ENCODE results near the gene PFDN1.

GRCh38 chr5:140345919-140346347 is 43.0 kb upstream of the PFDN1 start:
- TF ChIP-seq CTCF (IDR thresholded peaks at IDR 0.05; ENCODE audit: insufficient read depth, low read length) (peak; percentile 21), REST (IDR thresholded peaks at IDR 0.05; ENCODE audit: insufficient replicate concordance, low read depth) (no peak), POLR2AphosphoS5 (IDR thresholded peaks at IDR 0.05; ENCODE audit: low read depth) (no peak)

Measured in HL-60 (cell line).